ENCODE measurements around the gene UCKL1. TPM values are rescaled to one million over a fixed set of nuclear protein-coding genes. Genes with fewer than 3 reads are reported as not detected.

UCKL1 gene
- total RNA-seq, 2 donors from 2014 or later, result 46.6 to 66.2 TPM

DNA sequence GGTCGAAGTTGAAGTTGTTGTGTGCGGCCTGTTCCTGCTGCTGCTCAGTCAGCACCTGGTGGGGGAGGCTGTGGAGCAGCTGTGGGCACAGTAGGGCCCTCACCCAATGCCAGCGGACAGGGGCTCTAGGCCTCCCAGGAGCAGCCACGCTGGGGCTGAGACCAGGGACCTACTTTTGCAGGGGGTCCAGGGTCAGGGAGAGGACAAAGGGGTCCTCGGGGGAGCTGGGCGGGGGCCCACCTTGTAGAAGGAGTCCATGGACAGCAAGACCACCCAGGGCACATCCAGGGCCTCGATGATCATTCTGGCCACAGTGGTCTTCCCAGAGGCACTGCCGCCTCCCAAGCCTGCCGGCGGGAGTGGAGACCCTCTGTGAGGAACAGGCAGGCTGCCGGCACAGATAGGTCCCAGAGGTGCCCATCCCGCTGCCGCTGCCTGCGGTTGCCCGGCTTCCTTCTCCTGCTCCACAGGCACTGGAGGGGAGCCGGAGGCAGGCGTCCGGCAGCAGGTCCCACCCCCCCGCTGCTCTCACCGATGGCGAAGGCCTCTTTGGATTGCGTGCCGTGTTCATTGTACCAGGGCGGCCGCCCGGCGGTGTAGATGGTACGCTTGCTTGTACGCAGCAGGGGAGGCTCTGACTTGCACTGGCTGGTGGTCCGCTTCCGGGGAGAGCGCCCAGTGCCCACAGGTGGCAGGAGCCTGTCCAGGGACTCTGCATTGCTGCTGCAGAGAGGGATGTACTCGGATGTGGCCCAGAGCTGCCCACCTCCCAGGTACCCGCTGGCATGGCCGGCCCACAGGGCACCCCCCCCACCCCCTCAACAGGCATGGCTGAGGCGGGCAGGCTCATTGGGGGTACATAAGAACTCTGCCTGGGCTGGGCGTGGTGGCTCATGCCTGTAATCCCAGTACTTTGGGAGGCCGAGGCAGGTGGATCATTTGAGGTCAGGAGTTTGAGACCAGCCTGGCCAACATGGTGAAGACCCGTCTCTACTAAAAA, 10.0 kb downstream of the UCKL1 start:
- Histone ChIP-seq H3K27ac (peak overlapping the region in 1 of 2 donors; percentile 87), H3K4me1 (replicated peaks) (peaks cover 31% of the 10 kb centered on the region)

DNA sequence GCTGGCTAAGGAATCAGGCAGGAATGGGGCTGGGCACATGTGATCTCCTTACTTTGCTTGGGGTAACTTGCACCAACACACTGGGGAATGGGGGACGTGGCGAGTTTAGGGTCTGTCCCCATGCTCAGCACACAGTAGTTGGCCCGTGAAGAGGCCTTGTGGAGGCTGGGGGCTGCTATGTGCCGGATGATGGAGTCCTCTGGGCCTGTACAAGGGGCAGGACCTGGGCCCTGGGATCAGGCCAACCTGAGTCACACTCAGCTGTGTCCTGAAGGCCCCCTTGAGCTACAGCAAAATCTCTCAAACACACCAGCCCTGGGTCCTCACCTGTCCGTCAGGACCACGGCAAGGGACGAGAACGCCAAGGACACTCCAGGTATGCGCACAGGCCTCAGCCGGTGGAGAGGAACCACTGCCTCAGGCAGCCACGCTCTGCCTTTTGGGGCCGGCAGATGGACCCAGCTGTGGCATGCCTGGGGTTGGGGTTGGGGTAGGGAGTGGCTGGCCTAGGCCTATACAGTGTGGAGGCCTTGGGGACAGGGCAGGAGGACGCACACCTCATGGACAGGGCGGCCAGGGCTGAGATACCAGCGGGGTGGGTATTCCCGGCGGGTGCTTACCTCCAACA, 11.1 kb downstream of the UCKL1 start:
- Histone ChIP-seq H3K27me3 (replicated peaks; ENCODE audit: insufficient read depth) (no peaks in the 10 kb centered on the region), H3K27ac (no peak overlapping the region), H3K36me3 (no peaks in the 10 kb centered on the region), H3K4me3 (no peak overlapping the region), H3K9me3 (no peaks in the 10 kb centered on the region), H3K4me1 (replicated peaks) (peaks cover 23% of the 10 kb centered on the region)
- DNase-seq (ENCODE audit: low spot score), result no peak
- 88% methylated on average over 17 of the region's 17 CpGs for WGBS
- TF ChIP-seq POLR2AphosphoS5 (IDR thresholded peaks at IDR 0.05), result no peak
- no peak for TF ChIP-seq POLR2A (IDR thresholded peaks at IDR 0.05)
- TF ChIP-seq, protein P1, sequence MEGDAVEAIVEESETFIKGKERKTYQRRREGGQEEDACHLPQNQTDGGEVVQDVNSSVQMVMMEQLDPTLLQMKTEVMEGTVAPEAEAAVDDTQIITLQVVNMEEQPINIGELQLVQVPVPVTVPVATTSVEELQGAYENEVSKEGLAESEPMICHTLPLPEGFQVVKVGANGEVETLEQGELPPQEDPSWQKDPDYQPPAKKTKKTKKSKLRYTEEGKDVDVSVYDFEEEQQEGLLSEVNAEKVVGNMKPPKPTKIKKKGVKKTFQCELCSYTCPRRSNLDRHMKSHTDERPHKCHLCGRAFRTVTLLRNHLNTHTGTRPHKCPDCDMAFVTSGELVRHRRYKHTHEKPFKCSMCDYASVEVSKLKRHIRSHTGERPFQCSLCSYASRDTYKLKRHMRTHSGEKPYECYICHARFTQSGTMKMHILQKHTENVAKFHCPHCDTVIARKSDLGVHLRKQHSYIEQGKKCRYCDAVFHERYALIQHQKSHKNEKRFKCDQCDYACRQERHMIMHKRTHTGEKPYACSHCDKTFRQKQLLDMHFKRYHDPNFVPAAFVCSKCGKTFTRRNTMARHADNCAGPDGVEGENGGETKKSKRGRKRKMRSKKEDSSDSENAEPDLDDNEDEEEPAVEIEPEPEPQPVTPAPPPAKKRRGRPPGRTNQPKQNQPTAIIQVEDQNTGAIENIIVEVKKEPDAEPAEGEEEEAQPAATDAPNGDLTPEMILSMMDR (IDR thresholded peaks at IDR 0.05), result no peak
- intact Hi-C loops (cut with DNase I), result no loop called here

More for the DNA sequence above, 10.0 kb downstream of the UCKL1 start:
- no peaks in the 10 kb centered on the region for H3K36me3 ChIP-seq
- intact Hi-C loops (cut with DNase I), result no loop called here
- DNase-seq (ENCODE audit: low spot score), result no peak
- H3K9me3 ChIP-seq, result no peaks in the 10 kb centered on the region
- no peak overlapping the region for H3K4me3 ChIP-seq
- TF ChIP-seq POLR2A (IDR thresholded peaks at IDR 0.05), result no peak
- 91% methylated on average over 39 of the region's 39 CpGs for WGBS
- H3K27me3 ChIP-seq (replicated peaks; ENCODE audit: insufficient read depth), result no peaks in the 10 kb centered on the region

DNA sequence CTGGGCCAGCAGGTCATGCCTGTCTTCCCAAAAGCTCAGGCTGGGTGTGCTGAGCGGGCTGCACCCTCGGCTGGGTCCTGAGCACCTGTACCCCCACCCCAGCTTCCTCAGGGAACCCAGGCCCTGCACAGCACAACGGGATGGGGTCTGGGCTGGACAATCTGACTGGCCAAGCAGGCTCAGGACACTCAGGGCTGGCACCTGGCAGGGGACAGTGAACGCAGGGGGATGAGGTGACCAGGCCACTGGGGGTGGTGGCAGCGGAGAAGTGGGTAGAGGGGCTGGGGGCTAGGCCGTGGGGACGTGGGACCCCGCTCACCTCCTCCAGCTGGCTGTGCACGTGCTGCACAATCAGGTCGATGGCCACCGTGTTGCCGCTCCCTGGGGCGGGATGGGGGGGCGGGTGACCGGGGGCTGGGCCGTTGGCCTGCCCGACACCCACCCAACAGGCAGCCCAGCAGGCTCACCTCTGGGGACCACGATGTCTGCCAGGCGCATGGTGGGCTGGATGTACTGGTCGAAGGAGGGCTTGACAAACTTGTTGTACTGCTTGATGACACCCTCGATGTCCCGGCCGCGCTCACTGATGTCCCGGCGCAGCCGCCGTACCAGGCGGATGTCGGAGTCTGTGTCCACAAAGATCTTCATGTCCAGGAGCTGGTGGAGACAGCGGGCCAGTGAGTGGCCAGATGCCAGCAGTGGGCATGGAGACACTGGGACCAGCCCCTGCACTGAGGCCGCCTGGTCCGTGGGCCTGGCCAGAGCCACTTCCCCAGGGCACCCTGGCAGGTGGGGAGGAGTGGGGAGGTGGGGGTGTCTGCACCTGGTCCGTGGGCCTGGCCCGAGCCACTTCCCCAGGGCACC, 11.9 kb downstream of the UCKL1 start:
- H3K27ac ChIP-seq, result no peak overlapping the region
- no peak overlapping the region for H3K4me3 ChIP-seq
- WGBS, result 89% methylated on average over 31 of the region's 35 CpGs
- H3K27me3 ChIP-seq (replicated peaks; ENCODE audit: insufficient read depth), result no peaks in the 10 kb centered on the region
- peaks cover 21% of the 10 kb centered on the region for H3K4me1 ChIP-seq (replicated peaks)
- DNase-seq (ENCODE audit: low spot score), result no peak
- H3K9me3 ChIP-seq, result no peaks in the 10 kb centered on the region
- intact Hi-C loops (cut with DNase I), result no loop called here
- H3K36me3 ChIP-seq, result no peaks in the 10 kb centered on the region
- TF ChIP-seq POLR2AphosphoS5 (IDR thresholded peaks at IDR 0.05) (no peak), POLR2A (IDR thresholded peaks at IDR 0.05) (no peak)
- TF ChIP-seq, protein P1 (IDR thresholded peaks at IDR 0.05), result no peak

DNA sequence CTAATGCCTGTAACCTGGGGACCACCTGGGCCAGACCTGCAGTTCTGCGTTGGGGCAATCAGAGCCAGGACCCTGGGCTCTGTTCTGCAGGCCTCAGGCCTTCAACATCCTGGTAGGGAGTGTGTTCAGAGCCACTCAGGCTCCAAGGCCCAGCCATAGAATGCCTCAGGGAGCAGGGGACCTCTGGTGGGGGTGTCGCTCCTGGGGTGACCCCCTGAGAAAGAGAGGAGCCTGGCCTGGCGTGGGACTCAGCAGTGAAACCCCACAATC, 12.5 kb downstream of the UCKL1 start:
- Histone ChIP-seq H3K36me3 (no peaks in the 10 kb centered on the region), H3K9me3 (no peaks in the 10 kb centered on the region), H3K27ac (no peak overlapping the region), H3K4me3 (no peak overlapping the region), H3K27me3 (replicated peaks; ENCODE audit: insufficient read depth) (no peaks in the 10 kb centered on the region), H3K4me1 (replicated peaks) (peaks cover 16% of the 10 kb centered on the region)
- no peak for TF ChIP-seq POLR2AphosphoS5 (IDR thresholded peaks at IDR 0.05)
- TF ChIP-seq, protein P1 (IDR thresholded peaks at IDR 0.05), result no peak
- no peak for TF ChIP-seq POLR2A (IDR thresholded peaks at IDR 0.05)
- intact Hi-C loops (cut with DNase I), result no loop called here
- 90% methylated on average over 3 of the region's 3 CpGs for WGBS
- no peak for DNase-seq (ENCODE audit: low spot score)

All from prostate gland (tissue), 2 donors.